Esophagus squamous epithelium (tissue), 5 donors: ENCODE results near the gene ACR. TPM values are rescaled to one million over a fixed set of nuclear protein-coding genes. Genes with fewer than 3 reads are reported as not detected.

ENCODE experiments used
- DNase-seq: peaks from one replicate; lab custom pipeline; 2025; lab: John Stamatoyannopoulos, UW
- H3K27ac ChIP-seq, 4 donors: fragments of 200-600 bp; sonication (generic); one replicate each; pipeline ENCODE4 v1.5.1; 2016 to 2019; ENCODE audit warnings: mild to moderate bottlenecking in 1 of 4
- H3K27me3 ChIP-seq, 4 donors: fragments of 200-600 bp; sonication (generic); 1 replicate in 3 of 4; 2 replicates in 1 of 4; pipeline versions ENCODE4 v1.5.1 to v1.6.0; 2017 to 2021; ENCODE audit warnings: antibody characterized with exemption in 1 of 4
- H3K36me3 ChIP-seq, 3 donors: fragments of 200-600 bp; sonication (generic); one replicate each; pipeline ENCODE4 v1.5.1; 2016 to 2019
- H3K4me1 ChIP-seq, 3 donors: fragments of 200-600 bp; sonication (generic); one replicate each; pipeline ENCODE4 v1.5.1; 2017 to 2019
- H3K4me3 ChIP-seq, 4 donors: fragments of 200-600 bp; sonication (generic); 1 replicate in 3 of 4; 2 replicates in 1 of 4; pipeline ENCODE4 v1.5.1; 2016 to 2019; ENCODE audit warnings: mild to moderate bottlenecking in 2 of 4, moderate library complexity in 1 of 4
- H3K9me3 ChIP-seq, 3 donors: fragments of 200-600 bp; sonication (generic); one replicate each; pipeline ENCODE4 v1.5.1; 2016 to 2019
- CTCF ChIP-seq, 6 experiments: fragments of 450-650 bp in 4 of 6; fragments of 200-600 bp in 2 of 6; sonication (generic) in 2 of 6; IDR thresholded peaks; one replicate each; pipeline ENCODE4 v1.5.1; 2016 to 2019; ENCODE audit warnings: antibody characterized with exemption in 6 of 6, mild to moderate bottlenecking in 4 of 6, moderate library complexity in 4 of 6
- POLR2A ChIP-seq, 4 donors: fragments of 450-650 bp; IDR thresholded peaks; one replicate each; pipeline ENCODE4 v1.6.1; 2017; ENCODE audit warnings: antibody characterized with exemption in 4 of 4, mild to moderate bottlenecking in 4 of 4, moderate library complexity in 3 of 4
- WGBS, 2 donors: methylation state at CpG; one replicate each; pipeline ENCODE4 v1.1.5; 2018; 5-methylcytosine and 5-hydroxymethylcytosine counted together
- intact Hi-C: fragments of 100-400 bp; cut with DNase I; formaldehyde crosslinking; loops from one replicate; pipeline ENCODE4 v1.15.0; 2022
- total RNA-seq, 4 donors: library from RNA; depleted of rRNA; stranded (reverse); fragments of >200 nt; gene quantifications; one replicate each; pipeline ENCODE4 v1.1.0, GENCODE V29; 2016
- donor health status: DM: yes; HTN: yes; CAD: no.

ACR gene
- total RNA-seq, 4 donors from 2014 or later, result not detected

DNA sequence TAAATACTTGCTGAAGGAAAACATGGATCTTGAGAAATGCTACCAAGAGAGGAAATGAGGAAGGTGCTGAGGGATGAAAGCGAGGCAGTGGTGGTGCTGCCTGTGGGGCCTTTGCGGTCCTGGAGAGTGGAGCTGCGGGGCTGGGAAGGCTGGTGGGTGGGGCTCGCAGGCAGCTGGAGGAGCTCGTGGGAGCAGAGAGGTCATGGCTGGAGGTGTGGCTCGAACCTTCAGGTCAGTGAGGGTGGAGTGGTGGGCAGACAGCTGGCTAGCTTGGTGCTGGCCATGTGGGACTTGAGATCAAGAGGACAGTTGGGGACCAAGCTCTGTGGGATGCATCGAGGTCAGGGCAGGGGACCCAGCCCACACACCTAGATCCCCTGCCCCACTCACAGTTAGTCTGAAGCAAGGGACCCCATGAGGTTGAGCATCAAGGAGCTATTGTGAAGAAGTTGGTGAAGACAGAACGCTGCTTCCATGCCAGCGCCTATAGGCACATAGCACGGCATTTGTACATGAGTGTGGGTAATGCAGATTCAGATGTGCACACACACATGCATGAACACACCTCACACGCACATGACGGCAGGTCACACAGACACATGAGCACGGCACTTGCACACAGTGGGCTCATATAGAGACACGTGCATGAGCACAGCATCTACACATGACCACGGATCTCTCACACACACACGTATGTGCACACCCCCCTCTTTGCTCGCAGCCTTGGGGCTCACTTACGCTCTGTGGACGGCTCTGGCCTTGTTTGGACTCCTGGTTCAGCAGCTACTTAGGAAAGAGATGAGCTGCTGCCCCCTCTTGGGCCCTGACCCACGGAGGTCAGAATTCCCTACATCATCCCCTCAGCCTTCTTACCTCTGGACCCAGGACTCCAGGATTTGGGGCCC is 34.9 kb upstream of the ACR start:
- Histone ChIP-seq H3K4me3 (no peak overlapping the region), H3K9me3 (no peaks in the 10 kb centered on the region), H3K27ac (no peak overlapping the region), H3K36me3 (peaks cover 0 to 57% (median 0%) of the 10 kb centered on the region in 3 donors), H3K4me1 (peaks cover 4 to 22% (median 9%) of the 10 kb centered on the region in 3 donors), H3K27me3 (no peaks in the 10 kb centered on the region)
- WGBS, 2 donors, result 83 to 84% methylated on average over 15 to 17 of the region's 20 CpGs
- intact Hi-C loops, result no loop called here
- no peak for TF ChIP-seq POLR2A (IDR thresholded peaks at IDR 0.05)
- no peak for TF ChIP-seq CTCF (IDR thresholded peaks at IDR 0.05)
- no peak for DNase-seq

GRCh38 chr22:50703726-50704509 is 34.1 kb upstream of the ACR start:
- H3K36me3 ChIP-seq, result peaks cover 0 to 61% (median 0%) of the 10 kb centered on the region in 3 donors
- H3K27me3 ChIP-seq, result no peaks in the 10 kb centered on the region
- 76 to 89% methylated on average over 18 to 28 of the region's 36 CpGs for WGBS, 2 donors
- intact Hi-C loops, result no loop called here
- no peaks in the 10 kb centered on the region for H3K9me3 ChIP-seq
- no peak overlapping the region for H3K27ac ChIP-seq
- H3K4me3 ChIP-seq, result no peak overlapping the region
- peaks cover 0 to 14% (median 3%) of the 10 kb centered on the region in 3 donors for H3K4me1 ChIP-seq
- DNase-seq, result no peak
- TF ChIP-seq POLR2A (IDR thresholded peaks at IDR 0.05) (no peak), CTCF (IDR thresholded peaks at IDR 0.05) (no peak)

- no peak for DNase-seq
- Histone ChIP-seq H3K27ac (no peak overlapping the region), H3K27me3 (no peaks in the 10 kb centered on the region), H3K9me3 (no peaks in the 10 kb centered on the region), H3K4me1 (peaks cover 0 to 7% (median 0%) of the 10 kb centered on the region in 3 donors), H3K36me3 (peaks cover 0 to 68% (median 0%) of the 10 kb centered on the region in 3 donors), H3K4me3 (no peak overlapping the region)
- no peak for TF ChIP-seq POLR2A (IDR thresholded peaks at IDR 0.05)
- TF ChIP-seq CTCF (IDR thresholded peaks at IDR 0.05), result no peak
- intact Hi-C loops, result no loop called here
- whole genome bisulfite sequencing, 2 donors, result 84 to 93% methylated on average over 3 to 13 of the region's 37 CpGs
Observed at GRCh38 chr22:50704510-50705218, 33.3 kb upstream of the ACR start.

DNA sequence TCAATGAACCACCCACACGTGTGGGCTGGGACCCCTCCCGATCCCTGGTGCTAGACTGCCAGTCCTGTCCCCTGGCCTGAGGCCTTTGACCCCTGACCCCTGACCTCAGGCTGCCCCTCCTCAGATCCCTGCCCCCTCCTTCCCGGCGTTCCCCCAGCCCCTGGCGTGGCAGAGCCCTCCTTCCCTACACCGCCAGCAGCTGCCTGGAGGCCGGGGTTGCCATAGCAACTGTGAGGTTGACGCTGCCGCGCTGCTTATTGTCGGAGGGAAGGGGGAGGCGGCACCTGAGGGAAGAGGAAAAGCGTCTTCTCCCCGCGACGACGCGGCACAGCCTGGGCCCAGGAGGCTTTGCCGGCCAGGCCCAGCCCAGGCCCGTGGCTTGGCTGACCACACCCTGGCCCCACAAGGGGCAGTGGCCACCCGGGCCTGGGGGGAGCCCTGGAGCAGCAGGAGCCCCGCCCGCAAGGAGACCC is 32.7 kb upstream of the ACR start:
- Histone ChIP-seq H3K27ac (no peak overlapping the region), H3K36me3 (peaks cover 0 to 68% (median 0%) of the 10 kb centered on the region in 3 donors), H3K9me3 (no peaks in the 10 kb centered on the region), H3K27me3 (no peaks in the 10 kb centered on the region), H3K4me3 (no peak overlapping the region), H3K4me1 (peaks cover 0 to under 1% (median 0%) of the 10 kb centered on the region in 3 donors)
- TF ChIP-seq CTCF (IDR thresholded peaks at IDR 0.05) (no peak), POLR2A (IDR thresholded peaks at IDR 0.05) (no peak)
- WGBS, 2 donors, result 63 to 65% methylated on average over 2 of the region's 23 CpGs
- intact Hi-C loops, result no loop called here
- DNase-seq, result no peak
